GM10266 (cell line): Measurements from ENCODE around the gene GATA2.
A peak's percentile ranks its signal among the peaks of the same experiment; 100 is the strongest.

Experiments
- DNase-seq: peaks from one replicate; pipeline ENCODE4 v3.0.0; 2012; ENCODE audit errors: extremely low spot score
- CTCF ChIP-seq: IDR thresholded peaks from 2 replicates; pipeline ENCODE4 v1.5.1; 2012; ENCODE audit warnings: mild to moderate bottlenecking, low read depth; ENCODE audit not compliant: control insufficient read depth, insufficient read depth; ENCODE audit errors: missing control alignments

GATA2 gene

GRCh38 chr3:128496019-128496601 is 3.1 kb upstream of the GATA2 start:
- no peak for DNase-seq
- TF ChIP-seq CTCF: no peak

GRCh38 chr3:128495435-128495970 is 2.5 kb upstream of the GATA2 start:
- DNase-seq: no peak
- TF ChIP-seq CTCF: no peak

- TF ChIP-seq CTCF: no peak
- no peak for DNase-seq
Measured at GRCh38 chr3:128494367-128494650, 1.3 kb upstream of the GATA2 start.

GRCh38 chr3:128493570-128494366 is 767 bp upstream of the GATA2 start:
- DNase-seq: no peak
- TF ChIP-seq CTCF: no peak

- TF ChIP-seq CTCF: no peak
- no peak for DNase-seq
Measured at GRCh38 chr3:128491941-128492670, 895 bp downstream of the GATA2 start.

- no peak for TF ChIP-seq CTCF
- DNase-seq: no peak
Measured at GRCh38 chr3:128491691-128491940, 1.4 kb downstream of the GATA2 start.

- TF ChIP-seq CTCF: no peak
- DNase-seq: peak; percentile 47
Measured at GRCh38 chr3:128490915-128491690, 1.9 kb downstream of the GATA2 start.
